HG03521 (cell line): ENCODE results near the gene OR9Q1.

Experiments used
- ATAC-seq: cut with Tn5 transposase; IDR thresholded peaks from one replicate; pipeline ENCODE4 v1.9.1; 2021; ENCODE audit warnings: mild to moderate bottlenecking, moderate library complexity; ENCODE audit not compliant: unreplicated experiment

OR9Q1 gene

DNA sequence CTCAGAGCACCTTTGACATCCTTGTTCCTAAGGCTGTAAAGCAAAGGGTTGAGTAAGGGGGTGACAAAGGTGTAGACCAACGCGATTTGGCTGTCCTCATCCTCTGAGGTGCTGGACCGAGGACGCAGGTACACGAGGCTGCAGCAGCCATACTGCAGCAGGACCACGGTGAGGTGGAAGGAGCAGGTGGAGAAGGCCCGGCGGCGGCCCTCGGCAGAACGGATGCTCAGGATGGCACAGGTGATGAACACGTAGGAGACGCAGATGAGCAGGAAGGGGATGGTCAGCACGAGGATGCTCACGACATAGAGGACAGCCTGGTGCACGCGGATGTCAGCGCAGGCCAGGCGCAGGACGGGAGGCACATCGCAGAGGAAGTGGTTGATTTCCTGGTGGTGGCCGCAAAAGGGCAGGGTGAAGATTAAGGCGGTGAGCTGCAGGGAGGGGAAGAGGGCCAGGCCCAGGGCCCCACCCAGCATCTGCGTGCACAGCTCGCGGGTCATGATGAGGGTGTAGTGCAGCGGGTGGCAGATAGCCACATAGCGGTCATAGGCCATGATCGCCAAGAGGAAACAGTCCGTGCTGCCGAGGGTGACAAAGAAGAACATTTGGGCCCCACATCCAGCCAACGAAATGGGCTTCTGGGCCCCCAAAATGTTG lies 204.4 kb downstream of the OR9Q1 start:
- ATAC-seq: no peak
